WTC11 (cell line): ENCODE measurements around the gene MYCBP2. TPM values are rescaled to one million over a fixed set of nuclear protein-coding genes. Genes with fewer than 3 reads are reported as not detected.

Source experiments
- ATAC-seq: fragments of 200-7000 bp; cut with Tn5 transposase; 2 replicates; pipeline ENCODE4 v1.10.0; 2021; ENCODE audit warnings: mild to moderate bottlenecking, moderate library complexity
- CTCF ChIA-PET: fragments of 300-600 bp; sonication (Branson Sonifier 250); formaldehyde crosslinking; loops from one replicate; lab custom pipeline; 2021; ENCODE audit warnings: antibody characterized with exemption; lab: Charles Lee
- POLR2A ChIA-PET: fragments of 350-600 bp; sonication (Branson Sonifier 250); formaldehyde crosslinking; loops from one replicate; lab custom pipeline; 2021; ENCODE audit warnings: antibody characterized with exemption; lab: Charles Lee
- DNase-seq: peaks from one replicate; pipeline ENCODE4 v3.0.0; 2021; ENCODE audit warnings: low spot score
- H3K27ac Mint-ChIP-seq: 2 replicates; pipeline ENCODE4 v1.8.0; 2021; ENCODE audit warnings: mixed read lengths
- H3K27me3 Mint-ChIP-seq: 2 replicates; pipeline ENCODE4 v1.8.0; 2021; ENCODE audit warnings: low read depth, mild to moderate bottlenecking, moderate library complexity, mixed read lengths
- H3K36me3 Mint-ChIP-seq: 2 replicates; pipeline ENCODE4 v1.8.0; 2021; ENCODE audit warnings: mixed read lengths
- H3K4me1 Mint-ChIP-seq: 2 replicates; pipeline ENCODE4 v1.8.0; 2022; ENCODE audit warnings: mixed read lengths
- H3K4me3 Mint-ChIP-seq: 2 replicates; pipeline ENCODE4 v1.8.0; 2021; ENCODE audit warnings: mild to moderate bottlenecking, moderate library complexity, mixed read lengths
- H3K9me3 Mint-ChIP-seq: 2 replicates; pipeline ENCODE4 v1.8.0; 2021; ENCODE audit warnings: mixed read lengths
- CREM ChIP-seq: sonication (generic); formaldehyde crosslinking; IDR thresholded peaks from 2 replicates; pipeline ENCODE4 v1.8.1; 2022; ENCODE audit warnings: mild to moderate bottlenecking, missing genetic modification reagents, moderate library complexity
- ELF4 ChIP-seq: sonication (generic); formaldehyde crosslinking; IDR thresholded peaks from 2 replicates; pipeline ENCODE4 v1.8.1; 2022; ENCODE audit warnings: low read depth, mild to moderate bottlenecking, moderate library complexity, missing genetic modification reagents
- FOXJ3 ChIP-seq: sonication (generic); formaldehyde crosslinking; IDR thresholded peaks from 2 replicates; pipeline ENCODE4 v1.9.0; 2021; ENCODE audit warnings: missing genetic modification reagents, mild to moderate bottlenecking, borderline replicate concordance
- GABPB1 ChIP-seq: sonication (generic); formaldehyde crosslinking; IDR thresholded peaks from 2 replicates; pipeline ENCODE4 v1.8.1; 2023; ENCODE audit warnings: mild to moderate bottlenecking, missing genetic modification reagents
- GTF2I ChIP-seq: fragments of 250-450 bp; sonication (Bioruptor Pico); conservative IDR thresholded peaks from 2 replicates; pipeline ENCODE4 v1.4.0; 2021; ENCODE audit warnings: mild to moderate bottlenecking
- HMGA2 ChIP-seq: fragments of 250-450 bp; sonication (Bioruptor Pico); IDR thresholded peaks from 2 replicates; pipeline ENCODE4 v1.4.0; 2021; ENCODE audit warnings: mild to moderate bottlenecking, moderate library complexity
- MYBL2 ChIP-seq: sonication (generic); formaldehyde crosslinking; IDR thresholded peaks from 2 replicates; pipeline ENCODE4 v1.8.1; 2023; ENCODE audit warnings: mild to moderate bottlenecking, moderate library complexity, missing genetic modification reagents
- NFATC4 ChIP-seq: fragments of 250-450 bp; sonication (Bioruptor Pico); IDR thresholded peaks from 2 replicates; pipeline ENCODE4 v1.9.0; 2021; ENCODE audit warnings: mild to moderate bottlenecking
- NR1H2 ChIP-seq: sonication (generic); formaldehyde crosslinking; IDR thresholded peaks from 2 replicates; pipeline ENCODE4 v1.9.0; 2021; ENCODE audit warnings: mild to moderate bottlenecking, moderate library complexity, missing genetic modification reagents
- SOX15 ChIP-seq: fragments of 250-450 bp; sonication (Bioruptor Pico); IDR thresholded peaks from 2 replicates; pipeline ENCODE4 v1.9.0; 2021; ENCODE audit warnings: mild to moderate bottlenecking
- TCF7 ChIP-seq: sonication (generic); formaldehyde crosslinking; IDR thresholded peaks from 2 replicates; pipeline ENCODE4 v1.8.0; 2022; ENCODE audit warnings: mild to moderate bottlenecking, low read depth, missing genetic modification reagents, moderate library complexity
- TEAD1 ChIP-seq: sonication (generic); formaldehyde crosslinking; IDR thresholded peaks from 2 replicates; pipeline ENCODE4 v1.8.0; 2022; ENCODE audit warnings: mild to moderate bottlenecking, missing genetic modification reagents
- TEAD4 ChIP-seq: sonication (generic); formaldehyde crosslinking; IDR thresholded peaks from 2 replicates; pipeline ENCODE4 v1.8.0; 2022; ENCODE audit warnings: mild to moderate bottlenecking, missing genetic modification reagents
- ZNF138 ChIP-seq: sonication (generic); formaldehyde crosslinking; conservative IDR thresholded peaks from 2 replicates; pipeline ENCODE4 v1.8.1; 2022; ENCODE audit warnings: mild to moderate bottlenecking, moderate library complexity, missing genetic modification reagents
- ZNF219 ChIP-seq: sonication (generic); formaldehyde crosslinking; IDR thresholded peaks from 2 replicates; pipeline ENCODE4 v1.8.0; 2023; ENCODE audit warnings: missing genetic modification reagents, mild to moderate bottlenecking, borderline replicate concordance
- total RNA-seq: library from RNA; stranded (reverse); gene quantifications from 3 replicates; pipeline ENCODE4 v1.2.3, GENCODE V29; 2021
- TF ChIP-seq, protein P1 (sequence below): sonication (generic); formaldehyde crosslinking; IDR thresholded peaks from 2 replicates; pipeline ENCODE4 v1.8.1; 2023; ENCODE audit warnings: mild to moderate bottlenecking, moderate library complexity, missing genetic modification reagents
- TF ChIP-seq, protein P2 (sequence below): sonication (generic); formaldehyde crosslinking; IDR thresholded peaks from 2 replicates; pipeline ENCODE4 v1.8.1; 2022; ENCODE audit warnings: mild to moderate bottlenecking, missing genetic modification reagents, moderate library complexity, borderline replicate concordance
- TF ChIP-seq, protein P3 (sequence below): sonication (generic); formaldehyde crosslinking; IDR thresholded peaks from 2 replicates; pipeline ENCODE4 v1.8.1; 2023; ENCODE audit warnings: mild to moderate bottlenecking, missing genetic modification reagents, moderate library complexity
- TF ChIP-seq, protein P4 (sequence below): sonication (generic); formaldehyde crosslinking; IDR thresholded peaks from 2 replicates; pipeline ENCODE4 v1.8.1; 2022; ENCODE audit warnings: low read depth, mild to moderate bottlenecking, moderate library complexity, missing genetic modification reagents, borderline replicate concordance
- TF ChIP-seq, protein P5 (sequence below): sonication (generic); formaldehyde crosslinking; IDR thresholded peaks from 2 replicates; pipeline ENCODE4 v1.8.1; 2022; ENCODE audit warnings: low read depth, missing genetic modification reagents, borderline replicate concordance
- TF ChIP-seq, protein P6 (sequence below): sonication (generic); formaldehyde crosslinking; conservative IDR thresholded peaks from 2 replicates; pipeline ENCODE4 v1.8.1; 2023; ENCODE audit warnings: mild to moderate bottlenecking, low read depth, missing genetic modification reagents, moderate library complexity
- TF ChIP-seq, protein P7 (sequence below): sonication (generic); formaldehyde crosslinking; IDR thresholded peaks from 2 replicates; pipeline ENCODE4 v1.8.0; 2022; ENCODE audit warnings: mild to moderate bottlenecking, missing genetic modification reagents
- TF ChIP-seq, protein P8 (sequence below): sonication (generic); formaldehyde crosslinking; IDR thresholded peaks from 2 replicates; pipeline ENCODE4 v1.8.0; 2022; ENCODE audit warnings: mild to moderate bottlenecking, missing genetic modification reagents

The MYCBP2 gene
- total RNA-seq, 1 experiment from 2014 or later: 54.3 TPM

DNA sequence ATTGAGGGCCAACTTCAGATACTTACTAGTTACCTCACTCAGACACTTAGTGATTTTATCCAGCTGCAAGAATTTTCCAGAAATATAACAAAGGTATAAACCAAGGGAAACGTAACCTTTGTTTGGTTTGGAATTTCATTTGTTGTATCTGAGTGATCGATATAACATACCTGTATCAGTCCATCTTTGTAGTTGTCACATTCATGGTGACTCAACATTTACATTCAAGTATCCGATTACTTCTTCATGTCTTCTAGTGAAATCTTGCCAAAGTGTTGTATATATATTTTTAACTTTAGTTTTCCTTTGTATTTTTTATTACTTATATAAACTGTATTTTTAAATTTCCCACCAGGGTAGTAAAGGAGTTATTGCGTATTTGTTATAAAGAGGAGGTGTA, 16.9 kb upstream of the MYCBP2 start:
- H3K4me3 Mint-ChIP-seq: no peak overlapping the region
- H3K36me3 Mint-ChIP-seq: no peaks in the 10 kb centered on the region
- TF ChIP-seq, protein P1, sequence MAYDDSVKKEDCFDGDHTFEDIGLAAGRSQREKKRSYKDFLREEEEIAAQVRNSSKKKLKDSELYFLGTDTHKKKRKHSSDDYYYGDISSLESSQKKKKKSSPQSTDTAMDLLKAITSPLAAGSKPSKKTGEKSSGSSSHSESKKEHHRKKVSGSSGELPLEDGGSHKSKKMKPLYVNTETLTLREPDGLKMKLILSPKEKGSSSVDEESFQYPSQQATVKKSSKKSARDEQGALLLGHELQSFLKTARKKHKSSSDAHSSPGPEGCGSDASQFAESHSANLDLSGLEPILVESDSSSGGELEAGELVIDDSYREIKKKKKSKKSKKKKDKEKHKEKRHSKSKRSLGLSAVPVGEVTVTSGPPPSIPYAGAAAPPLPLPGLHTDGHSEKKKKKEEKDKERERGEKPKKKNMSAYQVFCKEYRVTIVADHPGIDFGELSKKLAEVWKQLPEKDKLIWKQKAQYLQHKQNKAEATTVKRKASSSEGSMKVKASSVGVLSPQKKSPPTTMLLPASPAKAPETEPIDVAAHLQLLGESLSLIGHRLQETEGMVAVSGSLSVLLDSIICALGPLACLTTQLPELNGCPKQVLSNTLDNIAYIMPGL (CRISPR knock-in tag): no peak
- TF ChIP-seq, protein P2, sequence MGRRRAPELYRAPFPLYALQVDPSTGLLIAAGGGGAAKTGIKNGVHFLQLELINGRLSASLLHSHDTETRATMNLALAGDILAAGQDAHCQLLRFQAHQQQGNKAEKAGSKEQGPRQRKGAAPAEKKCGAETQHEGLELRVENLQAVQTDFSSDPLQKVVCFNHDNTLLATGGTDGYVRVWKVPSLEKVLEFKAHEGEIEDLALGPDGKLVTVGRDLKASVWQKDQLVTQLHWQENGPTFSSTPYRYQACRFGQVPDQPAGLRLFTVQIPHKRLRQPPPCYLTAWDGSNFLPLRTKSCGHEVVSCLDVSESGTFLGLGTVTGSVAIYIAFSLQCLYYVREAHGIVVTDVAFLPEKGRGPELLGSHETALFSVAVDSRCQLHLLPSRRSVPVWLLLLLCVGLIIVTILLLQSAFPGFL (CRISPR knock-in tag): no peak
- TF ChIP-seq TEAD1: no peak
- TF ChIP-seq, protein P3, sequence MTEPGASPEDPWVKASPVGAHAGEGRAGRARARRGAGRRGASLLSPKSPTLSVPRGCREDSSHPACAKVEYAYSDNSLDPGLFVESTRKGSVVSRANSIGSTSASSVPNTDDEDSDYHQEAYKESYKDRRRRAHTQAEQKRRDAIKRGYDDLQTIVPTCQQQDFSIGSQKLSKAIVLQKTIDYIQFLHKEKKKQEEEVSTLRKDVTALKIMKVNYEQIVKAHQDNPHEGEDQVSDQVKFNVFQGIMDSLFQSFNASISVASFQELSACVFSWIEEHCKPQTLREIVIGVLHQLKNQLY (CRISPR knock-in tag): no peak
- TF ChIP-seq ZNF219 (CRISPR knock-in tag): no peak
- no peak for TF ChIP-seq NFATC4
- TF ChIP-seq GTF2I (CRISPR knock-in tag): no peak
- TF ChIP-seq, protein P4, sequence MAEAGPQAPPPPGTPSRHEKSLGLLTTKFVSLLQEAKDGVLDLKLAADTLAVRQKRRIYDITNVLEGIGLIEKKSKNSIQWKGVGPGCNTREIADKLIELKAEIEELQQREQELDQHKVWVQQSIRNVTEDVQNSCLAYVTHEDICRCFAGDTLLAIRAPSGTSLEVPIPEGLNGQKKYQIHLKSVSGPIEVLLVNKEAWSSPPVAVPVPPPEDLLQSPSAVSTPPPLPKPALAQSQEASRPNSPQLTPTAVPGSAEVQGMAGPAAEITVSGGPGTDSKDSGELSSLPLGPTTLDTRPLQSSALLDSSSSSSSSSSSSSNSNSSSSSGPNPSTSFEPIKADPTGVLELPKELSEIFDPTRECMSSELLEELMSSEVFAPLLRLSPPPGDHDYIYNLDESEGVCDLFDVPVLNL: no peak
- no peak for TF ChIP-seq HMGA2 (CRISPR knock-in tag)
- no peak for TF ChIP-seq NR1H2
- TF ChIP-seq ZNF138 (CRISPR knock-in tag): no peak
- TF ChIP-seq CREM (CRISPR knock-in tag): no peak
- TF ChIP-seq SOX15 (CRISPR knock-in tag): no peak
- TF ChIP-seq TEAD4 (CRISPR knock-in tag): no peak
- TF ChIP-seq MYBL2 (CRISPR knock-in tag): no peak
- TF ChIP-seq, protein P5, sequence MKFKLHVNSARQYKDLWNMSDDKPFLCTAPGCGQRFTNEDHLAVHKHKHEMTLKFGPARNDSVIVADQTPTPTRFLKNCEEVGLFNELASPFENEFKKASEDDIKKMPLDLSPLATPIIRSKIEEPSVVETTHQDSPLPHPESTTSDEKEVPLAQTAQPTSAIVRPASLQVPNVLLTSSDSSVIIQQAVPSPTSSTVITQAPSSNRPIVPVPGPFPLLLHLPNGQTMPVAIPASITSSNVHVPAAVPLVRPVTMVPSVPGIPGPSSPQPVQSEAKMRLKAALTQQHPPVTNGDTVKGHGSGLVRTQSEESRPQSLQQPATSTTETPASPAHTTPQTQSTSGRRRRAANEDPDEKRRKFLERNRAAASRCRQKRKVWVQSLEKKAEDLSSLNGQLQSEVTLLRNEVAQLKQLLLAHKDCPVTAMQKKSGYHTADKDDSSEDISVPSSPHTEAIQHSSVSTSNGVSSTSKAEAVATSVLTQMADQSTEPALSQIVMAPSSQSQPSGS (CRISPR knock-in tag): no peak
- TF ChIP-seq, protein P6, sequence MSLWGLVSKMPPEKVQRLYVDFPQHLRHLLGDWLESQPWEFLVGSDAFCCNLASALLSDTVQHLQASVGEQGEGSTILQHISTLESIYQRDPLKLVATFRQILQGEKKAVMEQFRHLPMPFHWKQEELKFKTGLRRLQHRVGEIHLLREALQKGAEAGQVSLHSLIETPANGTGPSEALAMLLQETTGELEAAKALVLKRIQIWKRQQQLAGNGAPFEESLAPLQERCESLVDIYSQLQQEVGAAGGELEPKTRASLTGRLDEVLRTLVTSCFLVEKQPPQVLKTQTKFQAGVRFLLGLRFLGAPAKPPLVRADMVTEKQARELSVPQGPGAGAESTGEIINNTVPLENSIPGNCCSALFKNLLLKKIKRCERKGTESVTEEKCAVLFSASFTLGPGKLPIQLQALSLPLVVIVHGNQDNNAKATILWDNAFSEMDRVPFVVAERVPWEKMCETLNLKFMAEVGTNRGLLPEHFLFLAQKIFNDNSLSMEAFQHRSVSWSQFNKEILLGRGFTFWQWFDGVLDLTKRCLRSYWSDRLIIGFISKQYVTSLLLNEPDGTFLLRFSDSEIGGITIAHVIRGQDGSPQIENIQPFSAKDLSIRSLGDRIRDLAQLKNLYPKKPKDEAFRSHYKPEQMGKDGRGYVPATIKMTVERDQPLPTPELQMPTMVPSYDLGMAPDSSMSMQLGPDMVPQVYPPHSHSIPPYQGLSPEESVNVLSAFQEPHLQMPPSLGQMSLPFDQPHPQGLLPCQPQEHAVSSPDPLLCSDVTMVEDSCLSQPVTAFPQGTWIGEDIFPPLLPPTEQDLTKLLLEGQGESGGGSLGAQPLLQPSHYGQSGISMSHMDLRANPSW (CRISPR knock-in tag): no peak
- CTCF ChIA-PET: no interaction called here
- POLR2A ChIA-PET: no interaction called here
- H3K4me1 Mint-ChIP-seq: no peaks in the 10 kb centered on the region
- no peak for DNase-seq
- ATAC-seq: no peak
- H3K27me3 Mint-ChIP-seq: no peaks in the 10 kb centered on the region
- no peaks in the 10 kb centered on the region for H3K9me3 Mint-ChIP-seq
- no peak overlapping the region for H3K27ac Mint-ChIP-seq

DNA sequence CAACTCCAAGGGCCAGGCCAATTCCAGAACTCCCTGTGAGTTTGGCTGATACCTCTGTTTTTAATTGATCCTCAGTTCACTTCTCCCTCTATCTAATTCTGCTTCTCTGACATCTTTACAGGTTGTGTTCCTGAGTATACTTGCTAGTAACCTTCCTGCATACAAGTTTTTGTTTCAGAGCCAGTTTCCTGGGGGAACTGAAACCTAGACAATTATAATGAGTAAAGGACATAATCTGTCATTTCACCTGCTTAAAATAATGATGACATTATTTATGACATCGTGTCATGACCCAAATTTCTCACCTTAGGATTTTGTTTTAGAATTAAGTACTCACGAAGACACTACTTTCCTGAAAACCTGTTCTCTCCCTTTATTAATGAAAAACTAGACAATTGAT, 12.5 kb upstream of the MYCBP2 start:
- no peaks in the 10 kb centered on the region for H3K4me1 Mint-ChIP-seq
- POLR2A ChIA-PET: no interaction called here
- DNase-seq (no peak), ATAC-seq (no peak)
- H3K4me3 Mint-ChIP-seq: no peak overlapping the region
- no peaks in the 10 kb centered on the region for H3K36me3 Mint-ChIP-seq
- CTCF ChIA-PET: no interaction called here
- H3K27me3 Mint-ChIP-seq: no peaks in the 10 kb centered on the region
- H3K27ac Mint-ChIP-seq: no peak overlapping the region
- no peaks in the 10 kb centered on the region for H3K9me3 Mint-ChIP-seq
- no peak for TF ChIP-seq GABPB1 (CRISPR knock-in tag)
- TF ChIP-seq, protein P6 (CRISPR knock-in tag): no peak
- TF ChIP-seq FOXJ3 (CRISPR knock-in tag): no peak
- TF ChIP-seq TCF7: no peak
- TF ChIP-seq, protein P7, sequence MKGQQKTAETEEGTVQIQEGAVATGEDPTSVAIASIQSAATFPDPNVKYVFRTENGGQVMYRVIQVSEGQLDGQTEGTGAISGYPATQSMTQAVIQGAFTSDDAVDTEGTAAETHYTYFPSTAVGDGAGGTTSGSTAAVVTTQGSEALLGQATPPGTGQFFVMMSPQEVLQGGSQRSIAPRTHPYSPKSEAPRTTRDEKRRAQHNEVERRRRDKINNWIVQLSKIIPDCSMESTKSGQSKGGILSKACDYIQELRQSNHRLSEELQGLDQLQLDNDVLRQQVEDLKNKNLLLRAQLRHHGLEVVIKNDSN: no peak
- TF ChIP-seq, protein P8, sequence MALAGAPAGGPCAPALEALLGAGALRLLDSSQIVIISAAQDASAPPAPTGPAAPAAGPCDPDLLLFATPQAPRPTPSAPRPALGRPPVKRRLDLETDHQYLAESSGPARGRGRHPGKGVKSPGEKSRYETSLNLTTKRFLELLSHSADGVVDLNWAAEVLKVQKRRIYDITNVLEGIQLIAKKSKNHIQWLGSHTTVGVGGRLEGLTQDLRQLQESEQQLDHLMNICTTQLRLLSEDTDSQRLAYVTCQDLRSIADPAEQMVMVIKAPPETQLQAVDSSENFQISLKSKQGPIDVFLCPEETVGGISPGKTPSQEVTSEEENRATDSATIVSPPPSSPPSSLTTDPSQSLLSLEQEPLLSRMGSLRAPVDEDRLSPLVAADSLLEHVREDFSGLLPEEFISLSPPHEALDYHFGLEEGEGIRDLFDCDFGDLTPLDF (CRISPR knock-in tag): no peak
- TF ChIP-seq ZNF138 (CRISPR knock-in tag): no peak
- no peak for TF ChIP-seq ELF4
